Hematopoietic multipotent progenitor cell treated with erythropoietin and hydrocortisone succinate and interleukin-3 and kit ligand, for 6 days (in vitro differentiated cells): ENCODE measurements around the gene DDR2.
A peak's percentile ranks its signal among the peaks of the same experiment; 100 is the strongest.
"Not testable (repeated sequence)": the region's sequence is repeated elsewhere in the genome, so short reads cannot be mapped to it uniquely, and the experiment has no call there.

Source experiments
- DNase-seq: peaks from one replicate; pipeline ENCODE4 v3.0.0-alpha.2; 2015

DDR2 gene

GRCh38 chr1:162632217-162632666 is at the start of gene DDR2:
DDR2 (plus strand) TSS chr1:162632464; CDS start chr1:162719064, 86,600 bp downstream.
- DNase-seq: no peak

GRCh38 chr1:162582901-162583300 is 49.4 kb upstream of the DDR2 start:
- DNase-seq: not testable (repeated sequence)

- not testable (repeated sequence) for DNase-seq
Measured at GRCh38 chr1:162585101-162585500, 47.2 kb upstream of the DDR2 start.

- no peak for DNase-seq
Measured at GRCh38 chr1:162587347-162587746, 44.9 kb upstream of the DDR2 start.

- DNase-seq: no peak
Measured at GRCh38 chr1:162587761-162588260, 44.5 kb upstream of the DDR2 start.

- DNase-seq: no peak
Measured at GRCh38 chr1:162590101-162590500, 42.2 kb upstream of the DDR2 start.

- no peak for DNase-seq
Measured at GRCh38 chr1:162590686-162591085, 41.6 kb upstream of the DDR2 start.

GRCh38 chr1:162596514-162597170 is 35.6 kb upstream of the DDR2 start:
- DNase-seq: no peak

- no peak for DNase-seq
Measured at GRCh38 chr1:162599451-162599850, 32.8 kb upstream of the DDR2 start.

- not testable (repeated sequence) for DNase-seq
Measured at GRCh38 chr1:162603117-162603516, 29.1 kb upstream of the DDR2 start.

- no peak for DNase-seq
Measured at GRCh38 chr1:162605225-162605927, 26.9 kb upstream of the DDR2 start.

GRCh38 chr1:162609306-162609705 is 23.0 kb upstream of the DDR2 start:
- DNase-seq: no peak

GRCh38 chr1:162612606-162613400 is 19.5 kb upstream of the DDR2 start:
- no peak for DNase-seq

GRCh38 chr1:162616848-162617247 is 15.4 kb upstream of the DDR2 start:
- no peak for DNase-seq

GRCh38 chr1:162617513-162617912 is 14.8 kb upstream of the DDR2 start:
- DNase-seq: no peak

- no peak for DNase-seq
Measured at GRCh38 chr1:162619076-162619475, 13.2 kb upstream of the DDR2 start.

GRCh38 chr1:162621256-162621655 is 11.0 kb upstream of the DDR2 start:
- DNase-seq: no peak

- DNase-seq: no peak
Measured at GRCh38 chr1:162625679-162626078, 6.6 kb upstream of the DDR2 start.

- DNase-seq: no peak
Measured at GRCh38 chr1:162626094-162626493, 6.2 kb upstream of the DDR2 start.

- no peak for DNase-seq
Measured at GRCh38 chr1:162626761-162627160, 5.5 kb upstream of the DDR2 start.

- peak; percentile 68 for DNase-seq
Measured at GRCh38 chr1:162627662-162628296, 4.5 kb upstream of the DDR2 start.

- DNase-seq: no peak
Measured at GRCh38 chr1:162629077-162629627, 3.1 kb upstream of the DDR2 start.

- no peak for DNase-seq
Measured at GRCh38 chr1:162629651-162630050, 2.6 kb upstream of the DDR2 start.
